ENCODE measurements around the gene MEF2C. TPM values are rescaled to one million over a fixed set of nuclear protein-coding genes. Genes with fewer than 3 reads are reported as not detected.
A peak's percentile ranks its signal among the peaks of the same experiment; 100 is the strongest.

Gene MEF2C
- total and polyA plus RNA-seq, 7 donors, result 2.8 to 51.4 (median 32.1) TPM

DNA sequence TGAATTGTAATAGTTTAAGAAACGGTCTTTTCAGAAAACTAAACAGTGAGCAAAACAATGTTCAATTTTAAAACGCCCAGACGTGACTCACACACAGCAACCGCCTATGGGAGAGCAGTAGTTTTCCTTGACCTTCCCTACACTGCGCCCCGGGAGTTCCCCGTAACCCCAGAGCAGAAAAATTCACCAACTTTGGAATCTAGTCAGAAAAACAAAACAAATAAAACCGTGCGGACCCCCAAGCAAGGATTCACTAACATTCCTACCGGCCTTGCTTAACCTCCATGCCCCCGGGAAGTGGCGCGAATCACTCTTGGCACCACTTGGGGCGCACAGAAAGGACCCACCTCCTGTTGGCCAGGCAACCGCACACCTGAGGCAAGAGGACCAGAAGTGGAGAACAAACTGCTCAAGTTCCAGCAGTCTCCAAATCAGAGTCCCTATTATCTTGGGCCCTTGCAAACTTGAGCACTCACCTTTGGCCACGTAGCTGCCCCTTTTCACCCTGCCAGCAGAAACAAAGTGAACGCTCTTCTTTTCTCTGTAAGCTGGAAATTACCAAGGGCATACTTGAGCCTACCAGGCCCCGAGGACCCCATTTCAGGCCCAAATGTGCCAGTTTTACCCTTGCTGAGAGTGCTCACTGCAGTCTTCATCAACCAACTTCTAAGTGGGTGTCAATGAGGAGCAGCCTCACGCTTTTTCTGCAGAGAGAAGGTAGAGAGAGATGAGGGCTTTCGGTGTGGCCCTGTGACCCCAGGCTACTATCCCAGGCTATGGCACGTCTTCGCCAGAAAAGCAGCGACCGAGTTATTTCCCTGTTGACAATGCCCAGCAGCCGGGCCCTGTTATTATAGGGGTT is 189.7 kb downstream of the MEF2C start:
- H3K36me3 ChIP-seq, result no peaks in the 10 kb centered on the region
- peaks cover 0 to 45% (median 31%) of the 10 kb centered on the region in 4 donors for H3K4me1 ChIP-seq
- no peak overlapping the region for H3K27ac ChIP-seq
- no peak overlapping the region for H3K4me3 ChIP-seq
- no peak for DNase-seq
- intact Hi-C loops (cut with DNase I), result no loop called here
- peaks cover 55 to 100% (median 83%) of the 10 kb centered on the region in 3 donors for H3K27me3 ChIP-seq
- H3K9me3 ChIP-seq, result no peaks in the 10 kb centered on the region
- TF ChIP-seq EP300 (IDR thresholded peaks at IDR 0.05), result no peak
- TF ChIP-seq, protein P1, sequence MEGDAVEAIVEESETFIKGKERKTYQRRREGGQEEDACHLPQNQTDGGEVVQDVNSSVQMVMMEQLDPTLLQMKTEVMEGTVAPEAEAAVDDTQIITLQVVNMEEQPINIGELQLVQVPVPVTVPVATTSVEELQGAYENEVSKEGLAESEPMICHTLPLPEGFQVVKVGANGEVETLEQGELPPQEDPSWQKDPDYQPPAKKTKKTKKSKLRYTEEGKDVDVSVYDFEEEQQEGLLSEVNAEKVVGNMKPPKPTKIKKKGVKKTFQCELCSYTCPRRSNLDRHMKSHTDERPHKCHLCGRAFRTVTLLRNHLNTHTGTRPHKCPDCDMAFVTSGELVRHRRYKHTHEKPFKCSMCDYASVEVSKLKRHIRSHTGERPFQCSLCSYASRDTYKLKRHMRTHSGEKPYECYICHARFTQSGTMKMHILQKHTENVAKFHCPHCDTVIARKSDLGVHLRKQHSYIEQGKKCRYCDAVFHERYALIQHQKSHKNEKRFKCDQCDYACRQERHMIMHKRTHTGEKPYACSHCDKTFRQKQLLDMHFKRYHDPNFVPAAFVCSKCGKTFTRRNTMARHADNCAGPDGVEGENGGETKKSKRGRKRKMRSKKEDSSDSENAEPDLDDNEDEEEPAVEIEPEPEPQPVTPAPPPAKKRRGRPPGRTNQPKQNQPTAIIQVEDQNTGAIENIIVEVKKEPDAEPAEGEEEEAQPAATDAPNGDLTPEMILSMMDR (IDR thresholded peaks at IDR 0.05), result no peak
- no peak for TF ChIP-seq POLR2AphosphoS5 (IDR thresholded peaks at IDR 0.05)
- no peak for TF ChIP-seq POLR2A (IDR thresholded peaks at IDR 0.05)
- 15% methylated on average over 25 of the region's 25 CpGs for WGBS, 2 donors

DNA sequence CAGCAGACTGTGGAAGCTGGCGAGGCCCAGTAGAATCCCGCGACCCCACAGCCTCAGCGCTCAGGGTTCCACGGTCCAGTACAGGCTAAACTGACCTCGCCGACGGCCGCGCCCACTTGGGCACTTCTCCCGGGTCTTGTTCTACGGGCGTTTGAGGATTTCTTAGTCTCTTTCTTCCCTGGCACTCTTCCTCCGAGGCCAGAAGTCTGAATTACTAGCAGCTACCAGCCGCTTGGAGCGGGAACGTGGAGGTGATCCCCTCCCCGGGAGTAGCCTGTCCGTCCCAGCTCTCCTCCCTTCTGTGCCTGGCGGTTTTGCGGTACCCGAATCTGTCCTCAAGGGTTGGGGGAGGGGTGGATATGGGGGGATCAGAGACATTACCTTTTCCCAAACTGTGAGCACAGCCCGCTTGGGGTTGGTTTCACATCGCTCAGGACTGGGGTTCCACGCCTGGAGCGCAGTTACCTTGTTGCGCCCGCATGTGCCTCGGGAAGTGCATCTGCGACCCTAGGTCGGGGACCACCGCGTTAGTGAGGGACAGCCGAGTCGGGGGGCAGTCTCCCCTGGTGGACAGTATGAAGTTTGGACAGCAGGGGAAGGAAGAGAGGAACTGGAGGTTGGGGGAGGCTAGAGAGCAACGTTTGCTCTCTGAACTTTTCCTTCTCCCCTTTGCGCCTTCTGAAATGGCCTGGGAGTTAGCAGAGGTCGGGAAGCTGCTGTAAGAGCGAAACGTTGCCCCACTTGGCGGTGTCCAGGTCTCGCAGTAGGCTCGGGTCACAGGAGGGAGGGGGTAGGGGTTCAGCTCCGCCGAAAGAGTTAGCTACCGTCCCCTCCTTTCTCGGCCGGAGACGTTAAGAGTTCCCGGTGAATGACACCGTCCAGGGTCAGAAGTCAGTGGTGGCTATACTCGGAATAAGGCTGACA is 190.8 kb downstream of the MEF2C start:
- H3K9me3 ChIP-seq, result no peaks in the 10 kb centered on the region
- H3K27me3 ChIP-seq, result peaks cover 64 to 100% (median 88%) of the 10 kb centered on the region in 3 donors
- no peak overlapping the region for H3K27ac ChIP-seq
- DNase-seq, result no peak
- WGBS, 2 donors, result 4 to 6% methylated on average over 52 of the region's 52 CpGs
- TF ChIP-seq, protein P1 (IDR thresholded peaks at IDR 0.05), result no peak
- no peak for TF ChIP-seq POLR2A (IDR thresholded peaks at IDR 0.05)
- no peak for TF ChIP-seq EP300 (IDR thresholded peaks at IDR 0.05)
- TF ChIP-seq POLR2AphosphoS5 (IDR thresholded peaks at IDR 0.05), result no peak
- intact Hi-C loops (cut with DNase I), result loop anchor here (1.0 kb wide), 1 partner anchor 911 kb away; no protein-coding TSS in a partner anchor
- peaks cover 0 to 45% (median 31%) of the 10 kb centered on the region in 4 donors for H3K4me1 ChIP-seq
- no peaks in the 10 kb centered on the region for H3K36me3 ChIP-seq
- peak overlapping the region in 1 of 4 donors; percentile 0 for H3K4me3 ChIP-seq

DNA sequence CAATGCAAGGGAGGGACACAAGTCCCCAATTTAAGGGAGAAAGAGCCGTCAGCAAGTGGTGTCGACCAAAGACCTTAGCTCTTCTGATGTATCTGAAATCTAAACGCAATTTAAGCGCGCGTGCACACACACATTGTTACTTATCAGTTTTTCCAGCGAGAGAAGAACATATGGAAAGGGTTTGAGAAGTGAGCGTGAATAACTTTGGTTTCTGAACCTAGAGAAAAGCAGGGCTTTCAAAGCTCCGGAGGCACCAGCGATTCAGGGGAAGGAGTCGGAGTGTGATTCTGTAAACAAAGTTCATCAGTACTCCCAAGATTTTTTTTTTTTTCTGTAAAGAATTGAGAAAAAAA is 191.8 kb downstream of the MEF2C start:
- Histone ChIP-seq H3K36me3 (no peaks in the 10 kb centered on the region), H3K27ac (no peak overlapping the region), H3K27me3 (peaks cover 74 to 100% (median 94%) of the 10 kb centered on the region in 3 donors), H3K4me1 (peaks cover 0 to 45% (median 31%) of the 10 kb centered on the region in 4 donors), H3K9me3 (no peaks in the 10 kb centered on the region), H3K4me3 (peak overlapping the region in 1 of 4 donors; percentile 27)
- intact Hi-C loops (cut with DNase I), result loop anchor here (1.0 kb wide), 1 partner anchor 910 kb away; no protein-coding TSS in a partner anchor
- no peak for DNase-seq
- TF ChIP-seq, protein P1 (IDR thresholded peaks at IDR 0.05), result no peak
- no peak for TF ChIP-seq POLR2A (IDR thresholded peaks at IDR 0.05)
- TF ChIP-seq EP300 (IDR thresholded peaks at IDR 0.05), result no peak
- no peak for TF ChIP-seq POLR2AphosphoS5 (IDR thresholded peaks at IDR 0.05)
- 3 to 5% methylated on average over 11 of the region's 11 CpGs for WGBS, 2 donors

DNA sequence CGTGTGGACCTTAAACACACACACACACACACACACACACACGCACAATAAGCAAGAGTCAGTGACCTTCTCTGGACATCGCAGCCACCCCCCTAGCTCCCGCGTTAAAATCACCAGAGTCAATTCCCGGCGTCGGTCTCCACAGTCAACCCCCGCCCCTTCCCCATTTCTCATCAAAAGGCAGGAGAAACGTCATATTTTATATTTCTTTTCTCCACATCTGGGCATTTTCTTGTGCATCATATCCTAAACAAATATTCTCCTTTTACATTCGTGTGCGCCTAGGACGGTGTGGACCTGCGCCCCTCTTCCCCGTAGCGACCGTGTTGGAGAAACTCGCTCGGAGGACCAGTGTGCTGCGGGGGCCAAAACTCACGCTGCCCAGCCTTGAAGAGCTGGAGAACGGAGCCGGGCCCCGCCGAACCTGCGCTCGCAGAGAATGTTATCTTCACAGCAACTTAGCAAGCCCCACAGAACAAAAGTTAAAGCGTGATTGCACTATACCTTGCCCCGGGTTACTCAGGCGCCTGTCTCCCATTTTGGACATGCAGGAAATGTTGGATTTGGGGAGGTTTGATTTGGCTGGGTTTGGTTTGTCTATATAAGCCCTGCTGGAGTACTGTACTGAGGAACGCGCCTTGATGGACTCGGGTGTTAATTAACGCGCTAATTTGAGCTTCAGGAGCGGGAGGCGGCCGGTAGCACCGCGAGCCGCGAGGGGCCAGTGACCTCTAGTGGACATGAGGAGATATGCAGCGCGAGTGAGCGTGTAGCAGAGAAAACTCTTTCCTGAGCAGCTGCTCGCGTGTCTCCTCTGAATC is 192.4 kb downstream of the MEF2C start:
- no peaks in the 10 kb centered on the region for H3K36me3 ChIP-seq
- intact Hi-C loops (cut with DNase I), result loop anchor here (1.0 kb wide), 1 partner anchor 909 kb away; no protein-coding TSS in a partner anchor
- TF ChIP-seq EP300 (IDR thresholded peaks at IDR 0.05) (no peak), POLR2AphosphoS5 (IDR thresholded peaks at IDR 0.05) (peak in 1 of 4 donors; percentile 9), POLR2A (IDR thresholded peaks at IDR 0.05) (no peak)
- TF ChIP-seq, protein P1 (IDR thresholded peaks at IDR 0.05), result peak; percentile 63 to 98 (median 83)
- 3 to 6% methylated on average over 47 of the region's 47 CpGs for WGBS, 2 donors
- peaks cover 0 to 45% (median 31%) of the 10 kb centered on the region in 4 donors for H3K4me1 ChIP-seq
- peak; percentile 82 for DNase-seq
- H3K4me3 ChIP-seq, result peak overlapping the region in 3 of 4 donors; percentile 9 to 28 (median 27)
- peaks cover 80 to 100% (median 94%) of the 10 kb centered on the region in 3 donors for H3K27me3 ChIP-seq
- H3K27ac ChIP-seq, result no peak overlapping the region
- no peaks in the 10 kb centered on the region for H3K9me3 ChIP-seq

Measured in sigmoid colon (tissue), 7 donors.